HG03097 (cell line): ENCODE measurements around the gene RAVER1.
A peak's percentile ranks its signal among the peaks of the same experiment; 100 is the strongest.
"Not testable (repeated sequence)": the region's sequence is repeated elsewhere in the genome, so short reads cannot be mapped to it uniquely, and the experiment has no call there.

ENCODE experiments used
- ATAC-seq: cut with Tn5 transposase; IDR thresholded peaks from one replicate; pipeline ENCODE4 v1.9.1; 2021; ENCODE audit not compliant: unreplicated experiment, low FRiP score

The RAVER1 gene

DNA sequence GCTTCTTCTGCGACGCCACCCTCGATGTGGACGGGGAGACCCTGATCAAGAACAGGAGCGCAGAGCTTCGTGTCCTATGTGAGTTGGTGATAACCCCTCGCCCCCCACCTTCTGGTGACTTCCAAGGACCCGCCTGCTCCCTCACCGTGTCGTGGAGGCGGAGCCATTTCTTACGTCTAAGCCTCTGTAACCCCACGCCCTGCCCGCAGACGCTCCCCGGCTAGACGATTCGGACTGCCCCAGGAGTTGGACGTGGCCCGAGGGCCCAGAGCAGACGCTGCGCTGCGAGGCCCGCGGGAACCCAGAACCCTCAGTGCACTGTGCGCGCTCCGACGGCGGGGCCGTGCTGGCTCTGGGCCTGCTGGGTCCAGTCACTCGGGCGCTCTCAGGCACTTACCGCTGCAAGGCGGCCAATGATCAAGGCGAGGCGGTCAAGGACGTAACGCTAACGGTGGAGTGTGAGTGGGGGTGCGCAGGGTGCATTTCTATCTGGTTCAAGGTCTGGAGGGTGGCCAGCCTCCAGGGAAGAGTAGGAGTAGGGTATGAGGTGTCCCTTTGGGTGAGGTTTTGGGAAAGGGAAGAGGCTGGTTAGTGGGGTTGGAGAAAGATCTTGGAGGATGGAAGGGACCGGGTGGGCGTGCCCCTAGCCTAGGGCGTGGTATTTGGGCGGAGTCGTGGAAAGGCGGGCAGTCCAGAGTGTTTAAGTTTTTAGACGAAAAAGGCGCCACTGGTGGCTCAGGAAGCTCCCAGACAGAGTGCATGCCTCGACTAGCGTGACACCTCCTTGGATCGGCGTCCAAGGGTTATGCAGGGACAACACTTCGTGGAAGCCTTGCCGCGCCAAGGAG, 40.3 kb downstream of the RAVER1 start:
- peak; percentile 4 for ATAC-seq

DNA sequence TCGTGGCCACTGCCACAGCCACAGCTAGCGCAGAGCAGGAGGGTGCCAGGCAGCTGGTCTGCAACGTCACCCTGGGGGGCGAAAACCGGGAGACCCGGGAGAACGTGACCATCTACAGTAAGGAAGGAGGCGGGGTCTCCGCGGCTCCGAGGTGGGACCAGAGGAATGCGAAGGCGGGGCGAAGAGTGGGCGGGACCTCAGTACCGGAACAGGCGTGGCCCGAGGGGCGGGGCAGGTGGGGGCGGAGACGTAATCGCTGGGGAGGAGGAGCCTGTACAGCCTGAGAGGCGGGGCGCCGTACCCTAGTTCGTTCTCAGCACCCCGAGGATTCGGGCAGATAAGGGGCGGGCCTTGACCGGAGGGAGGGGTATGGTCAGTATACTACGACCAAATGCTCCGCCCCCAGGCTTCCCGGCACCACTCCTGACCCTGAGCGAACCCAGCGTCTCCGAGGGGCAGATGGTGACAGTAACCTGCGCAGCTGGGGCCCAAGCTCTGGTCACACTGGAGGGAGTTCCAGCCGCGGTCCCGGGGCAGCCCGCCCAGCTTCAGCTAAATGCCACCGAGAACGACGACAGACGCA, 41.0 kb downstream of the RAVER1 start:
- ATAC-seq = peak; percentile 36

DNA sequence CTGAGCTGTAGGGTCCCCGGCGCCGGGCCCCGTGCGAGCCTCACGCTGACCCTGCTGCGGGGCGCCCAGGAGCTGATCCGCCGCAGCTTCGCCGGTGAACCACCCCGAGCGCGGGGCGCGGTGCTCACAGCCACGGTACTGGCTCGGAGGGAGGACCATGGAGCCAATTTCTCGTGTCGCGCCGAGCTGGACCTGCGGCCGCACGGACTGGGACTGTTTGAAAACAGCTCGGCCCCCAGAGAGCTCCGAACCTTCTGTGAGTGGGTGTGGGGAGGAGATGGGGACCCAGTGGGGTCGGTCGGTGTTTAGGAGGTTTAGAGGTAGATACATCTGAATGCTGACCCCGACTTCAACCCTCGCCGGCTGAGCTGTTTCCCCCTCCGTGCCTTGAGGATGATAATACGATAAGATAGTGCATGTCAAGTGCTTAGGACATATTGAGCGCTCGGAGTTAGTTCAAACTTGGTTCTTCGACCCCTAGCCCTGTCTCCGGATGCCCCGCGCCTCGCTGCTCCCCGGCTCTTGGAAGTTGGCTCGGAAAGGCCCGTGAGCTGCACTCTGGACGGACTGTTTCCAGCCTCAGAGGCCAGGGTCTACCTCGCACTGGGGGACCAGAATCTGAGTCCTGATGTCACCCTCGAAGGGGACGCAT, 41.6 kb downstream of the RAVER1 start:
- ATAC-seq = no peak

DNA sequence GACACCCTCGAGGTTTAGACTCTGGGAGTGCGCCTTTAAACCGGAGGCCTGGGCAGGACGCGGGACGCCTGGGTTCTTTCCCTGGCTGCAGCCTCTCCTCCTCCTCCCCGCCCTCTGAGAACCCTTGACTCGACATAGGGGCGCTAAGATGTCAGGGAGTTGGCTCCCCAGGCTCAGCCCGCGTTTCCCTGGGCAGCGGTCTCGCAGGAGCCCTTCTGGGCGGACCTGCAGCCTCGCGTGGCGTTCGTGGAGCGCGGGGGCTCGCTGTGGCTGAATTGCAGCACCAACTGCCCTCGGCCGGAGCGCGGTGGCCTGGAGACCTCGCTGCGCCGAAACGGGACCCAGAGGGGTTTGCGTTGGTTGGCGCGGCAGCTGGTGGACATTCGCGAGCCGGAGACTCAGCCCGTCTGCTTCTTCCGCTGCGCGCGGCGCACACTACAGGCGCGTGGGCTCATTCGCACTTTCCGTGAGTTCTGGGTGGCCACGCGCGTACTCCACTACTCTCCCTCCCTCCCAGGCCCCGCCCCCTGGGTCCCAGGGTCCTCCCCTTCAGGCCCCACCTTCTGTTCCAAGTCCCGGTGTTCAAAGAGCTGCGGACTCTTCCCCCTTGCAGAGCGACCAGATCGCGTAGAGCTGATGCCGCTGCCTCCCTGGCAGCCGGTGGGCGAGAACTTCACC, 42.3 kb downstream of the RAVER1 start:
- ATAC-seq = no peak

DNA sequence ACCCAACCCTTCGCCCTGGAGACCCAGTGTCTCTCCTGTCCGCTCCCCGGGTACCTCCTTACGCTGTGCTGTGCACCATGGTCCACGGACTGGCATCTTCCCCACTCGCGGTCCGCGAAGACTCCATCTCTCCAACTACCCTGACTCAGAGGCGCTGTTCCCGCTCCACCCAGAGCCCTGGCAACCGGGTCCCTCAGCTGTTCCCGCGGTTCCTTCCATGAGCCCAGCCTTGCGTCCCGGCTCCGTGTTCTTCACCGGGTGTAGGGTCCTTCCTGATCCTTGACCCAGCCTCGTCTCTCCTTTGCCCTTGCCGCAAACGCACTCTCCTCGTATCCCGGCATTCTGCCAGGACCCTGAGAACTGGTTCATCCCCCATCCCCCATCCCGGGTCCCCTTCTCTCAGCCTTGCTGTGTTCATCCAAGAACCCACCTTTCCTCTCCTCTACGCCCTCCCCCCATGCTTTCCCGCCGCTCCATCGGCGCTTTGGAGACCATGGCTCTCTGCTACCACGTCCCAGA, 42.9 kb downstream of the RAVER1 start:
- ATAC-seq = no peak

DNA sequence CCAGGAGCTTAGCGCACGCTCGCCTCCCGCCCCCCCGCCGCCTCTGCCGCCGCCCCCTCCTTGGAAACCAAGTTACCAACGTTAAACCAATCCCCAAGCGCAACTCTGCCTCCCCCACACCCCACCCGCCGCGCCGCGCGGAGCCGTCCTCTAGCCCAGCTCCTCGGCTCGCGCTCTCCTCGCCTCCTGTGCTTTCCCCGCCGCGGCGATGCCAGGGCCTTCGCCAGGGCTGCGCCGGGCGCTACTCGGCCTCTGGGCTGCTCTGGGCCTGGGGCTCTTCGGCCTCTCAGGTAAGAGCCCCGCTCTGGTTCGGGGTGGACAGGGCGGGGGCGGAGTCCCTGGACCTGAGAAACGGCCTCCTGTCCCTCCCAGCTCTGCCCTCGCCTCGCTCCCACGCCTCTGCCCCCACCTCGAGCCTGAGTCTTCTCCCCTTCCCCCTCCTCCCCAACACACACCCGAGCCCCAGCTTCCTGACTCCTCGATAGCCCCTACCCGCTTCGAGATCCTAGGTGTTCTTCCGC, 43.4 kb downstream of the RAVER1 start, which contains the start of gene ICAM5:
Gene ICAM5 (plus strand): TSS at position 117 of the 521 bp plus-strand sequence. CDS start 92 bp downstream, at position 209.
- no peak for ATAC-seq

DNA sequence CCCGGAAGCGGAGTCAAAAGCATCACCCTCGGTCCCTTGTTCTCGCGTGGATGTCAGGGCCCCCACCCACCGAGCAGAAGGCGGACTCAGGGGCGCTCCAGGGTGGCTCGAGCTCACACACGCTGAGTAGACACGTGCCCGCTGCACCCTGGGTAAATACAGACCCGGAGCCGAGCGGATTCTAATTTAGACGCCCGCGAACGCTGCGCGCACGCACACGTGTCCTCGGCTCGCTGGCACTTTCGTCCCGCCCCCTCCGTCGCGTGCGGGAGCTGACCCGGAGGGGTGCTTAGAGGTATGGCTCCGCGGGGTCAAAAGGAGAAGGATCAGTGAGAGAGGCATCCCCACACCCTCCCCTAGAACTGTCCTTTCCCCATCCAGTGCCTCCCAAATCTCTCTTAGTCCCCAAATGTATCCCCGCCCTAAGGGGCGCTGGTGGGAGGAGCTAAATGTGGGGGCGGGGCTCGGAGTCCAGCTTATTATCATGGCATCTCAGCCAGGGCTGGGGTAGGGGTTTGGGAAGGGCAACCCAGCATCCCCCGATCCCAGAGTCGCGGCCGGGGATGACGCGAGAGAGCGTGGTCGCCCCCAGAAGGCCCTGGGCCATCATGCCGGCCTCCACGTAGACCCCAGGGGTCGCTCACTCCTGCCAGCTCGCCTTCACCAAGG, 44.0 kb downstream of the RAVER1 start:
- ATAC-seq = no peak

DNA sequence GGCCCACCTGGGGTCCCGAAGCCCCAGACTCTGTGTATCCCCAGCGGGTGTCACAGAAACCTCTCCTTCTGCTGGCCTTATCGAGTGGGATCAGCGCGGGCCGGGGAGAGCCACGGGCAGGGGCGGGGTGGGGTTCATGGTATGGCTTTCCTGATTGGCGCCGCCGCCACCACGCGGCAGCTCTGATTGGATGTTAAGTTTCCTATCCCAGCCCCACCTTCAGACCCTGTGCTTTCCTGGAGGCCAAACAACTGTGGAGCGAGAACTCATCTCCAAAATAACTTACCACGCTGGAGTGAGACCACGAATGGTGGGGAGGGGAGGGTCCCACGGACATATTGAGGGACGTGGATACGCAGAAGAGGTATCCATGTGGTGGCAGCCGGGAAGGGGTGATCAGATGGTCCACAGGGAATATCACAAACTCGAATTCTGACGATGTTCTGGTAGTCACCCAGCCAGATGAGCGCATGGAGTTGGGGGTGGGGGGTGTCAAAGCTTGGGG, 44.6 kb downstream of the RAVER1 start:
- ATAC-seq = no peak

DNA sequence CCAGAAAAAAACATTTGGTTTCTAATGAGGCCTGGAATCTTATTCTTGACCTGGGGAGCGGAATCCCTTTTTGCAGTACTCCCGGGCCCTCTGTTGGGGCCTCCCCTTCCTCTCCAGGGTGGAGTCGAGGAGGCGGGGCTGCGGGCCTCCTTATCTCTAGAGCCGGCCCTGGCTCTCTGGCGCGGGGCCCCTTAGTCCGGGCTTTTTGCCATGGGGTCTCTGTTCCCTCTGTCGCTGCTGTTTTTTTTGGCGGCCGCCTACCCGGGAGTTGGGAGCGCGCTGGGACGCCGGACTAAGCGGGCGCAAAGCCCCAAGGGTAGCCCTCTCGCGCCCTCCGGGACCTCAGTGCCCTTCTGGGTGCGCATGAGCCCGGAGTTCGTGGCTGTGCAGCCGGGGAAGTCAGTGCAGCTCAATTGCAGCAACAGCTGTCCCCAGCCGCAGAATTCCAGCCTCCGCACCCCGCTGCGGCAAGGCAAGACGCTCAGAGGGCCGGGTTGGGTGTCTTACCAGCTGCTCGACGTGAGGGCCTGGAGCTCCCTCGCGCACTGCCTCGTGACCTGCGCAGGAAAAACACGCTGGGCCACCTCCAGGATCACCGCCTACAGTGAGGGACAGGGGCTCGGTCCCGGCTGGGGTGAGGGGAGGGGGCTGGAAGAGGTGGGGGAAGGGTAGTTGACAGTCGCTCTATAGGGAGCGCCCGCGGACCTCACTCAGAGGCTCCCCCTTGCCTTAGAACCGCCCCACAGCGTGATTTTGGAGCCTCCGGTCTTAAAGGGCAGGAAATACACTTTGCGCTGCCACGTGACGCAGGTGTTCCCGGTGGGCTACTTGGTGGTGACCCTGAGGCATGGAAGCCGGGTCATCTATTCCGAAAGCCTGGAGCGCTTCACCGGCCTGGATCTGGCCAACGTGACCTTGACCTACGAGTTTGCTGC, 46.3 kb downstream of the RAVER1 start, which contains the start of gene ICAM4:
Gene ICAM4 (plus strand): TSS at position 153 of the 935 bp plus-strand sequence. CDS start 58 bp downstream, at position 211.
- no peak for ATAC-seq

DNA sequence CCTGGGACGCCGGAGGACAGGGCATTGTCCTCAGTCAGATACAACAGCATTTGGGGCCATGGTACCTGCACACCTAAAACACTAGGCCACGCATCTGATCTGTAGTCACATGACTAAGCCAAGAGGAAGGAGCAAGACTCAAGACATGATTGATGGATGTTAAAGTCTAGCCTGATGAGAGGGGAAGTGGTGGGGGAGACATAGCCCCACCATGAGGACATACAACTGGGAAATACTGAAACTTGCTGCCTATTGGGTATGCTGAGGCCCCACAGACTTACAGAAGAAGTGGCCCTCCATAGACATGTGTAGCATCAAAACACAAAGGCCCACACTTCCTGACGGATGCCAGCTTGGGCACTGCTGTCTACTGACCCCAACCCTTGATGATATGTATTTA, 47.9 kb downstream of the RAVER1 start:
- ATAC-seq = no peak

DNA sequence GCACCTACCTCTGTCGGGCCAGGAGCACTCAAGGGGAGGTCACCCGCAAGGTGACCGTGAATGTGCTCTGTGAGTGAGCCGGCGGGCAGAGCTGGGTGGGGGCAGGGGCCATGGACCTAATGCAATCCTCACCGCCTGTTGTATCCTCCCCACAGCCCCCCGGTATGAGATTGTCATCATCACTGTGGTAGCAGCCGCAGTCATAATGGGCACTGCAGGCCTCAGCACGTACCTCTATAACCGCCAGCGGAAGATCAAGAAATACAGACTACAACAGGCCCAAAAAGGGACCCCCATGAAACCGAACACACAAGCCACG, 48.4 kb downstream of the RAVER1 start:
- ATAC-seq = no peak

DNA sequence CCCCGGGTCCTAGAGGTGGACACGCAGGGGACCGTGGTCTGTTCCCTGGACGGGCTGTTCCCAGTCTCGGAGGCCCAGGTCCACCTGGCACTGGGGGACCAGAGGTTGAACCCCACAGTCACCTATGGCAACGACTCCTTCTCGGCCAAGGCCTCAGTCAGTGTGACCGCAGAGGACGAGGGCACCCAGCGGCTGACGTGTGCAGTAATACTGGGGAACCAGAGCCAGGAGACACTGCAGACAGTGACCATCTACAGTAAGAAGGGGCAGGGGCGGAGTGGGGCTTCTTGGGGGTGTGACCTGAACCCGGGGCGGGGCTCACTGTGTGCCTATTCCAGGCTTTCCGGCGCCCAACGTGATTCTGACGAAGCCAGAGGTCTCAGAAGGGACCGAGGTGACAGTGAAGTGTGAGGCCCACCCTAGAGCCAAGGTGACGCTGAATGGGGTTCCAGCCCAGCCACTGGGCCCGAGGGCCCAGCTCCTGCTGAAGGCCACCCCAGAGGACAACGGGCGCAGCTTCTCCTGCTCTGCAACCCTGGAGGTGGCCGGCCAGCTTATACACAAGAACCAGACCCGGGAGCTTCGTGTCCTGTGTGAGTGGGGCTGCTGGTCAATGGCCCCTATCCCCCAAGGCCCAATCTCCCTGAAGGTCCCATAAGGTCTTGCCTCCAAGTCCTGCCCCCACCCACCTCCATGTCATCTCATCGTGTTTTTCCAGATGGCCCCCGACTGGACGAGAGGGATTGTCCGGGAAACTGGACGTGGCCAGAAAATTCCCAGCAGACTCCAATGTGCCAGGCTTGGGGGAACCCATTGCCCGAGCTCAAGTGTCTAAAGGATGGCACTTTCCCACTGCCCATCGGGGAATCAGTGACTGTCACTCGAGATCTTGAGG, 49.0 kb downstream of the RAVER1 start:
- no peak for ATAC-seq

DNA sequence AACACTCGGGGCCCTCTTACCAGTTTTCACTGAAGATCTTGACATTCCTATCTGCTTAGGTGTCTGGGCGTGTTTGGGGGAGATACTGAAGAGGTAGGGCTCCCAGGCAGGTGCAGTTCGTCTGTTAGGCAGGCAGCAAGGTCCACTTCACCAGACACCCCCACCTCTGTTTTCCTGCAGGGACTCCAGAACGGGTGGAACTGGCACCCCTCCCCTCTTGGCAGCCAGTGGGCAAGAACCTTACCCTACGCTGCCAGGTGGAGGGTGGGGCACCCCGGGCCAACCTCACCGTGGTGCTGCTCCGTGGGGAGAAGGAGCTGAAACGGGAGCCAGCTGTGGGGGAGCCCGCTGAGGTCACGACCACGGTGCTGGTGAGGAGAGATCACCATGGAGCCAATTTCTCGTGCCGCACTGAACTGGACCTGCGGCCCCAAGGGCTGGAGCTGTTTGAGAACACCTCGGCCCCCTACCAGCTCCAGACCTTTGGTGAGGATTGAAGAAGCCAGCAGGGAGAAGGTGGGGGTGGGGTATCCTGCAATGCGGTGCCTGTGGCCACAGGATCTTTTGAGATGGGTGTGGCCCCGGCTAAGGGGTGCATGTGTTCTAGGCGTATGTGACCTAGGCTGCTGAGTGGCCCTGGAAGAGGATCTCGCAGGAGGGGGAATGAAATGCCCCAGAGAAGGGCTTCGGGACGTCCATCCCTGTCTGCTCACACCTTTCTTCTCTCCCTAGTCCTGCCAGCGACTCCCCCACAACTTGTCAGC, 49.8 kb downstream of the RAVER1 start:
- no peak for ATAC-seq

DNA sequence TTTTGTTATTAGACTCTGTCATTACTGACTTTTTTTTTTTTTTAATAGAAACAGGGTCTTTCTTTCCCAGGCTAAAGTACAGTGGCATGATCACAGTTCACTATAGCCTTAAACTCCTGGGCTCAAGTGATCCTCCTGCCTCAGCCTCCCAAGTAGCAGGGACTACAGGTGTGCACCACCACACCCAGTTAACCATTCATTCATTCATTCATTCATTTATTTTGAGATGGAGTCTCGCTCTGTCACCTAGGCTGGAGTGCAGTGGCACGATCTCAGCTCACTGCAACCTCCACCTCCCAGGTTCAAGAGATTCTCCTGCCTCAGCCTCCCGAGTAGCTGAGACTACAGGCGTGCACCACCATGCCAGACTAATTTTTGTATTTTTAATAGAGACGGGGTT, 51.3 kb downstream of the RAVER1 start:
- ATAC-seq = not testable (repeated sequence)

DNA sequence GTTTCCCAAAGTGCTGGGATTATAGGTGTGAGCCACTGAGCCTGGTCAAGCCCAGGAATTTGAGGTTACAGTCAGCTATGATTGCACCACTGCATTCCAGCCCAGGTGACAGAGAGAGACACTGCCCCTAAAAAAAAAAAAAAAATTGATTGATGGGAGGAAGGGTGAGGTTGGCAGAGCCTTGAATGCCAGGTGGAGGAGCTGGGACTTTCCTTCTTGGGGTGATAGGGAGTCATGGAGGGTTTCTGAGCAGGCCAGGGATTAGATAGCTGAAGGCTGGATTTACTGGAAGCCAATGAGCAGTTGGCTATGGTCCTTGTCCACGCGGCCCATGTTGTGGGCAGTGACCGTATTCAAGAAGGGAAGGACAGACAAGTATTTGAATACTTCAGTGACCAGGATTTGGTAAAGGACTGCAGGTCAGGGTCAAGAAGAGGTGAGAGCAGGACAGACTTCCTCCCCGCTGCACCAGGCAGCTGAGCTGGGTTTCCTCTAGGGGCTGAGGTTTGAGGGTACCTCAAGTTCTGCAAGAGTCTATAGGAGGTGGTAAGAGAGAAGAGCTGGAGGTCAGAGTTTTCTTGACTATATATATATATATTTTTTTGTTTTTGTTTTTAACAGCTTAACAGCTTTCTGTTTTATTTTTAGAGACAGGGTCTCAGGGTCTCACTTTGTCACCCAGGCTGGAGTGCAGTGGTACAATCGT, 53.4 kb downstream of the RAVER1 start:
- ATAC-seq = no peak

DNA sequence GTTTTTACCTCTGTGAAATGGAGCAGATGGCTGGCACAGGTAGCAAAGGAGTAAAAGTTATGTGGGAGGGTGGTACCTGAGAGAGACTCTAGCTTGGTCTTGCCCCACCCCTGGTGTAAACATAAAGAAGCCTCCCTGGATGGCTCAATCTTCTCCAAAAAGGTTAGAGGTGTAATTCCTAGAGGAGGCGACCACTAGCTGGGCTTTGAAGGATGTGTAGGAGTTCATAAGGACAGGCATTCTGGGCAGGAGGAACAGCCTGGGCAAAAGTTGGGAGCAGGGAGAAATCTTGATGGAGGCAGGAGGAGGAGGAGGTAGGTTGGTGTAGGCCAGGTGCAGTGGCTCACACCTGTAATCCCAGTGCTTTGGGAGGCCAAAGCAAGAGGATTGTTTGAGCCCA, 54.4 kb downstream of the RAVER1 start:
- no peak for ATAC-seq
